ENCODE data around the gene CYB561D1. TPM values are rescaled to one million over a fixed set of nuclear protein-coding genes. Genes with fewer than 3 reads are reported as not detected.
A peak's percentile ranks its signal among the peaks of the same experiment; 100 is the strongest.

Gene CYB561D1
- total RNA-seq, 4 donors from 2014 or later = 1.8 to 11.0 (median 8.4) TPM

GRCh38 chr1:109488696-109489095 is 5.2 kb upstream of the CYB561D1 start:
- Histone ChIP-seq H3K36me3 (no peaks in the 10 kb centered on the region), H3K4me3 (no peak overlapping the region), H3K4me1 (peaks cover 0 to 7% of the 10 kb centered on the region in 2 donors), H3K27ac (no peak overlapping the region), H3K9me3 (no peaks in the 10 kb centered on the region), H3K27me3 (peaks cover 0 to 4% of the 10 kb centered on the region in 2 donors)
- TF ChIP-seq CTCF (IDR thresholded peaks at IDR 0.05) (no peak), POLR2A (IDR thresholded peaks at IDR 0.05) (no peak)
- no peak for DNase-seq
- intact Hi-C loops (cut with DNase I; ENCODE audit: low total_unique reads) = loop anchor here (10.0 kb wide), 1 partner anchor 64 kb away; the partner anchor contains the start of gene PSMA5

GRCh38 chr1:109490029-109490933 is 3.6 kb upstream of the CYB561D1 start:
- Histone ChIP-seq H3K4me3 (no peak overlapping the region), H3K27ac (no peak overlapping the region), H3K36me3 (no peaks in the 10 kb centered on the region), H3K27me3 (no peaks in the 10 kb centered on the region), H3K4me1 (peaks cover 0 to under 1% of the 10 kb centered on the region in 2 donors), H3K9me3 (no peaks in the 10 kb centered on the region)
- TF ChIP-seq POLR2A (IDR thresholded peaks at IDR 0.05) (no peak), CTCF (IDR thresholded peaks at IDR 0.05) (peak; percentile 60 to 85 (median 73))
- intact Hi-C loops (cut with DNase I; ENCODE audit: low total_unique reads) = loop anchor here (2.0 kb wide), 1 partner anchor 43 kb away; no protein-coding TSS in a partner anchor
- DNase-seq = peak; percentile 70 to 71

GRCh38 chr1:109490934-109491302 is 3.0 kb upstream of the CYB561D1 start:
- no peak for TF ChIP-seq CTCF (IDR thresholded peaks at IDR 0.05)
- TF ChIP-seq POLR2A (IDR thresholded peaks at IDR 0.05) = no peak
- Histone ChIP-seq H3K4me3 (no peak overlapping the region), H3K27me3 (no peaks in the 10 kb centered on the region), H3K9me3 (no peaks in the 10 kb centered on the region), H3K27ac (no peak overlapping the region), H3K36me3 (no peaks in the 10 kb centered on the region), H3K4me1 (no peaks in the 10 kb centered on the region)
- DNase-seq = no peak
- intact Hi-C loops (cut with DNase I; ENCODE audit: low total_unique reads) = loop anchor here (2.0 kb wide), 1 partner anchor 42 kb away; no protein-coding TSS in a partner anchor

- no peak for TF ChIP-seq POLR2A (IDR thresholded peaks at IDR 0.05)
- TF ChIP-seq CTCF (IDR thresholded peaks at IDR 0.05) = no peak
- intact Hi-C loops (cut with DNase I; ENCODE audit: low total_unique reads) = loop anchor here (2.0 kb wide), 1 partner anchor 41 kb away; no protein-coding TSS in a partner anchor
- no peak overlapping the region for H3K4me3 ChIP-seq
- no peak overlapping the region for H3K27ac ChIP-seq
- no peaks in the 10 kb centered on the region for H3K36me3 ChIP-seq
- no peak for DNase-seq
- H3K27me3 ChIP-seq = no peaks in the 10 kb centered on the region
- H3K9me3 ChIP-seq = no peaks in the 10 kb centered on the region
- H3K4me1 ChIP-seq = no peaks in the 10 kb centered on the region
Observed at GRCh38 chr1:109491372-109491771, 2.5 kb upstream of the CYB561D1 start.

- Histone ChIP-seq H3K4me3 (no peak overlapping the region), H3K4me1 (no peaks in the 10 kb centered on the region), H3K9me3 (no peaks in the 10 kb centered on the region), H3K27ac (no peak overlapping the region), H3K27me3 (no peaks in the 10 kb centered on the region), H3K36me3 (no peaks in the 10 kb centered on the region)
- intact Hi-C loops (cut with DNase I; ENCODE audit: low total_unique reads) = no loop called here
- no peak for DNase-seq
- no peak for TF ChIP-seq CTCF (IDR thresholded peaks at IDR 0.05)
- TF ChIP-seq POLR2A (IDR thresholded peaks at IDR 0.05) = no peak
Observed at GRCh38 chr1:109492779-109493178, 1.1 kb upstream of the CYB561D1 start.
